ENCODE data around the gene ATP1A3. TPM values are rescaled to one million over a fixed set of nuclear protein-coding genes. Genes with fewer than 3 reads are reported as not detected.

Gene ATP1A3
- total and polyA plus RNA-seq, 12 donors = 0.11 to 35.0 (median 5.7) TPM; not detected in 1

GRCh38 chr19:41925208-41926003 is 68.6 kb downstream of the ATP1A3 start:
- Histone ChIP-seq H3K4me3 (no peak overlapping the region), H3K4me1 (replicated peaks in 1 of 2) (peaks cover 0 to 11% of the 10 kb centered on the region in 2 donors), H3K27ac (no peak overlapping the region), H3K36me3 (replicated peaks in 1 of 2) (no peaks in the 10 kb centered on the region), H3K9me3 (replicated peaks in 1 of 3) (no peaks in the 10 kb centered on the region), H3K27me3 (peaks cover 81% of the 10 kb centered on the region)
- no peak for TF ChIP-seq POLR2A (IDR thresholded peaks at IDR 0.05)
- TF ChIP-seq CTCF (IDR thresholded peaks at IDR 0.05) = no peak
- DNase-seq = no peak
- 35 to 43% (median 37%) methylated on average over 7 of the region's 7 CpGs for WGBS, 4 donors
- intact Hi-C loops (cut with DNase I) = no loop called here

DNA sequence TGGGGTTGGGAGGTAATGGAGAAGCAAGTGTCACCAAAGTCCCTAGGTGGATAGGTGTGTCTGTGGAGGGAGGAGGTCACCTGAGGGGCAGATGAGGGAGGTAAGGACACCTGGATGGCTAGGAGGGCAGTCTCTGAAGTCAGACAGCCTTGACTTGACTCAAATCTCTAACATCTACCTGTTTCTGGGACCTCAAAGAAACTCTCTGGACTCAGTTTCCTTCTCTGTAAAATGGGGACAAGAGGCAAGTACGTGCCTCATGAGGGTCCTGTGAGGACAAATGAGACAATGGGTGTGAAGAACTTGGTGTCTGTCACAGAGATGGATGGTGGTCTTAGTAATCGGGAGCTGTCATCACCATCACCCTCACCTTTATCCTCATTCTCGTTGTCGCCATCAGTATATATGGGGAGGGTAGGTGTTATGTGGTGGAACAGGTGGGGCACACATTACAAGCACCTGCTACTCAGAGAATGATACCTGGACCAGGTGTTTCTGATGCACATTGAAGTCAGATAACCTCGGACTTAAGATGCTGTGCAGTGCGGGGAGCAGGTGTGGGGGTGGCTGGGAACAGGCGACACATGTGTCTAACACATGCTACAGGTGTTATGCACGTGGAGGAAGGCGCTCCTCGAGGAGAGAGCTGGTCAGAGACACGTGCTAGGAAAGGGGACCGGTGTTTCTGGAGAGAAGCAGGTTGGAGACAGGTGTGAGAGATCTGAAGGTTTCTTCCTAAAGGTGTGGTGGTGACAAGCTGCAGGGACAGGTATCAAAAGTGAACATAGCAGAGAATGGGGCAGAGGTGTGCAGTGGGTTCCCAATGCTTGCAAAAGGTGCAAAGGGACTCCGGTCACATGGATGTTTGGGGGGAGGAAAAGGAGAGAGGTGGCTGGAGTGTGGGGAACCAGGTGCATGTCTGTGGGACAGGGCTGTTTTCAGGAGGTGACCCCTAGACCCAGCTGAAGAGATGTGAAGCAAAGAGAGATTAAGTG is 69.6 kb downstream of the ATP1A3 start:
- no peaks in the 10 kb centered on the region for H3K36me3 ChIP-seq (replicated peaks in 1 of 2)
- DNase-seq = no peak
- H3K27me3 ChIP-seq = peaks cover 72% of the 10 kb centered on the region
- 41 to 44% (median 43%) methylated on average over 13 of the region's 13 CpGs for WGBS, 4 donors
- no peak overlapping the region for H3K4me3 ChIP-seq
- H3K27ac ChIP-seq = no peak overlapping the region
- H3K9me3 ChIP-seq (replicated peaks in 1 of 3) = no peaks in the 10 kb centered on the region
- no peak for TF ChIP-seq POLR2A (IDR thresholded peaks at IDR 0.05)
- TF ChIP-seq CTCF (IDR thresholded peaks at IDR 0.05) = no peak
- H3K4me1 ChIP-seq (replicated peaks in 1 of 2) = peaks cover 0 to 11% of the 10 kb centered on the region in 2 donors
- intact Hi-C loops (cut with DNase I) = no loop called here

DNA sequence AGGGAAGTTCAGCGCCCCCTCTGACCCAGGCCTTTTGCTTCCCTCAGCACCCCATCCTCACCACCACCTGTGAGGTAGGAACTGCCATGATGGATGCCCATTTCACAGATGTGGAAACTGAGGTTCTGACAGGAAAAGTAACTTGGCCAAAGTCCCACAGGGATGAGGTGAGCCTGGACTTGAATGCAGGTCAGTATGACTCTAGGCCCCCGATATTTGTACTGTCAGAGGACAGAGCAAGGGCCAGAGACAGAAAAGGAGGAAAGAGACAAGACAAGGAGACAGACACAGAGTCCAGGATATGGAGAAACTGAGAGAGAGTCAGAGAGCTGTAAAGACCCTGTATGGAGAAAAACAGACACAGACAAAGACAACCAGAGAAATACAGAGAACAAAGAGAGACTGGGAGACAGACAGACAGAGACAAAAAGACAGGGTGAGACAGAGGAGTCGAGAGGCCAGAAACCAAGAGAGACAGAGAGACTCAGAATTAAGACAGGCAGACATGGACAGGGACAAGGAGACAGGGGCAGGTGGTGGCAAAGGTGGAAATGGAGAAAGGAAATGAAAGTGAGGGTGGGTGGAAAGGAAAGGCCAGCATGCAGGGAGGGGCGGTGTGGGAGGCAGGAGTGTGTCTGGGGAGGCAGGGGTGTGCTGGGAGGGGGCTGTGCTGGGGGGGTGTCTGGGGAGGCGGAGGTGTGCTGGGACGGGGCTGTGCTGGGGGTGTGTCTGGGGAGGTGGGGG is 70.8 kb downstream of the ATP1A3 start:
- peaks cover 0 to 5% of the 10 kb centered on the region in 2 donors for H3K4me1 ChIP-seq (replicated peaks in 1 of 2)
- H3K27me3 ChIP-seq = peaks cover 61% of the 10 kb centered on the region
- no peaks in the 10 kb centered on the region for H3K36me3 ChIP-seq (replicated peaks in 1 of 2)
- TF ChIP-seq CTCF (IDR thresholded peaks at IDR 0.05) (no peak), POLR2A (IDR thresholded peaks at IDR 0.05) (no peak)
- no peak overlapping the region for H3K27ac ChIP-seq
- no peaks in the 10 kb centered on the region for H3K9me3 ChIP-seq (replicated peaks in 1 of 3)
- WGBS, 4 donors = 23 to 28% (median 25%) methylated on average over 4 to 6 of the region's 6 CpGs
- intact Hi-C loops (cut with DNase I) = no loop called here
- no peak overlapping the region for H3K4me3 ChIP-seq
- DNase-seq = no peak

Measured in adrenal gland (tissue), 12 donors.